A549 treated with ZK216348 at 1 μM for 4 hours (cell line): ENCODE data around the gene OR52N1. TPM values are rescaled to one million over a fixed set of nuclear protein-coding genes. Genes with fewer than 3 reads are reported as not detected.

Experiments used
- total RNA-seq: library from RNA; stranded (reverse); fragments of 200-300 nt; extraction: Qiagen RNA extraction; gene quantifications from 5 replicates; pipeline ENCODE4 v1.2.3, GENCODE V29; 2022; ENCODE audit warnings: low read depth

The OR52N1 gene
- total RNA-seq = not detected in 5 replicates

DNA sequence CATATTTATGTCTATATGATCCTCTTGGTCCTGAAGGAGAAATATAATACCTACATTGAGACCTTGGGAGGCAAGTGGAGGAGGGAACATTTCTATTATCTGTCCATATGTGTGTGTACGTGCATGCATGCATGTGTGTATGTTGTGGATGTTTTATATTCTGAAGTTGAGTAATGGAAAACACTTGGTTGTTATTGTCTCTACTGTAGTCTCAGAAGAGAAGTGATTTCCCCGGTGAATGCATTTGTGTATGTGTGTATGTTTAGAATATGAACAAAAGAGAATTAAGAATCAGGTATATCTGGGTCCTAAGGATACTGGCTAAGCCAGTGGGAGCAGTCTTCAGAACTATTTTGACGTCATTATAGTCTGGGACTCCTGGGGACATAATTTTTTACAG is at the start of gene OR52N1:
OR52N1 (minus strand) TSS at position 101 of the 400 bp plus-strand sequence. CDS start 2,449 bp downstream, outside the sequence.

DNA sequence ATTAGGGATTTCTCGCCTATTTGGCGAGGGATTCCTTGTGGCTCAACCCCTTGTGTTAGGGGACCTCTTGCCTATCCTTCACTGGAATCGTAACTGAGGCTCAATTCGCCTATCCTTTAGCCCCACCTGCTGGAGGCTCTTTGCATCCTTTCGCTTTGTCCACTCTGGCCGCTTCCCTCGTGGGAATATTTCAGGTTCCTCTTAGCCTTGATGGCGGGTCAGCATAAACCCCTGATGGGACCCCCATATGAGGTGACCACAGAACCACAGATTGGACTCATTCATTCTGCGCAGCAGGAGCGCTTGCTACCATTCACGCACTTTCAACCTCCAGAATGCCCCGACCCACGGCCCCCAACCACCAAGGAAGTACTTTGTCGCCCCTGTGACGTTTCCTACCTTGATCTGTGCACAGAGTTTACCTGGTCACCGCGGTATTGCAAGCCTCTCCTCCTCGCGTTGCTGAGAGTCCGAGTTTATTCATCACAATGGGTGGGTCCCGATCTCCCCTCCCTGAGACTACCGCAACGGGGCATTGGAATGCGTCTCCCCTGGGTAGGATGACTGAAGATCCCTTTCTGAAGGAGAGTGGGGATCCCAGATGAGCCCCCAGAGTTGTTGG is 17.5 kb upstream of the OR52N1 start, which contains the start of gene OR52N2:
OR52N2 (plus strand) TSS at position 425 of the 622 bp plus-strand sequence. CDS start 11,412 bp downstream, outside the sequence.

DNA sequence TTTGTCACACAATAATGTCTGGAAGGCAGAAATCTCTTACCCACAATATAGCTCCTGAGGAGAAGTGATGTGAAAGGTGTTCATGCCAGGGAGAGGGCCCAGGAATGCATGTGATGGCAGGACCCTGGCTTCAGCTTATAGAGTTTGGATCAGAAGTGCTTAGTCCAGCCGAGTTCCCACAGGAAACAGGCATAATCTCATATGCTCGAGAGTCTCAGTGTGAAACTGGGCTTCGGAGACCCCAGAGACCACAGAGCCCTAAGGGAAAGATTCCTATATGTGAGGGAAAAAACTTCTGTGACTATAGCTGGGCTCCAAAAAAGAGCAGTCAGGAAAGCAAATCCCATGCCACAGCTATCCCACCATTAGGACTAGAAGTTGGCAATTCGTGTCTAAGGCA is 7.8 kb downstream of the OR52N1 start, which contains the start of gene OR52N5:
OR52N5 (minus strand) TSS at position 101 of the 400 bp plus-strand sequence. CDS start 4,721 bp downstream, outside the sequence.

DNA sequence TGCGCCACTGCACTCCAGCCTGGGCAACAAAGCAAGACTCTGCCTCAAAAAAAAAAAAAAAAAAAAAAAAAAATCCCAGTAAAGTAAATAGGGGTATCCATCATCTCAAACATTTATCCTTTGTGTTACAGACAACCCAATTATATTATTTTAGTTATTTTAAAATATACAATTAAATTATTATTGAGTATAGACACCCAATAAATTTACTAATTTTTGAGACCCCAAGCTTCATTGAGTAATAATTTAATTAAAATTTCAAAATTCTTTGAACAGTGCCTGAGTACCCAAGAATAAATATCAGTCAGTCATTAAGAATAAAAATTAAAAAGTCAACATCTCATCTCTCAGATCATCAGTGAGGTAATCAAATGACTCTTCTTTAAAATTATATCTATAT is 37.1 kb downstream of the OR52N1 start, which contains the start of gene OR52N4:
OR52N4 (plus strand) TSS at position 301 of the 400 bp plus-strand sequence. CDS start 498 bp downstream, outside the sequence.

Other genes with a start within 250 kb of the OR52N1 start
- gene OR52H1, start 242.7 kb downstream of the OR52N1 start, total RNA-seq = not detected in 5 replicates
- not detected in 5 replicates for gene OR52B6, start 210.4 kb downstream of the OR52N1 start, total RNA-seq
- gene TRIM6, start 194.6 kb downstream of the OR52N1 start, total RNA-seq = 9.6 to 15.3 TPM (median 10.6 TPM) in 5 replicates
- 2.6 to 4.3 TPM (median 3.5 TPM) in 5 replicates for gene TRIM34, start 166.3 kb downstream of the OR52N1 start, total RNA-seq
- 9.9 to 13.5 TPM (median 10.7 TPM) in 5 replicates for gene TRIM5, start 106.2 kb downstream of the OR52N1 start, total RNA-seq
- gene TRIM22, start 101.5 kb downstream of the OR52N1 start, total RNA-seq = 0.57 to 1.0 TPM (median 0.81 TPM) in 5 replicates
- not detected in 5 replicates for gene OR56B1, start 54.8 kb downstream of the OR52N1 start, total RNA-seq
- not detected in 5 replicates for gene OR52N4, start 37.0 kb downstream of the OR52N1 start, total RNA-seq
- not detected in 5 replicates for gene OR52N5, start 7.9 kb downstream of the OR52N1 start, total RNA-seq
- gene OR52N2, start 17.7 kb upstream of the OR52N1 start, total RNA-seq = not detected in 5 replicates
- not detected in 5 replicates for gene OR52E6, start 50.6 kb upstream of the OR52N1 start, total RNA-seq
- gene OR52E8, start 66.4 kb upstream of the OR52N1 start, total RNA-seq = not detected in 5 replicates
- gene OR52E4, start 89.4 kb upstream of the OR52N1 start, total RNA-seq = not detected in 5 replicates
- not detected in 5 replicates for gene OR52E5, start 101.9 kb upstream of the OR52N1 start, total RNA-seq
- not detected in 5 replicates for gene OR56A3, start 151.0 kb upstream of the OR52N1 start, total RNA-seq
- not detected in 5 replicates for gene OR56A5, start 177.2 kb upstream of the OR52N1 start, total RNA-seq
- gene OR52L1, start 195.7 kb upstream of the OR52N1 start, total RNA-seq = not detected in 5 replicates
- gene OR56A4, start 215.7 kb upstream of the OR52N1 start, total RNA-seq = not detected in 5 replicates
- gene OR56A1, start 239.5 kb upstream of the OR52N1 start, total RNA-seq = not detected in 5 replicates